HG03045 (cell line): Measurements from ENCODE around the gene NFKBIL1.

Experiments used
- ATAC-seq: cut with Tn5 transposase; IDR thresholded peaks from one replicate; pipeline ENCODE4 v1.9.1; 2021; ENCODE audit warnings: mild to moderate bottlenecking, moderate library complexity; ENCODE audit not compliant: unreplicated experiment

NFKBIL1 gene

GRCh38 chr6:31559606-31559957 lies 12.2 kb downstream of the NFKBIL1 start:
- no peak for ATAC-seq

- ATAC-seq, result peak; percentile 61
Measured at GRCh38 chr6:31559958-31560696, 12.7 kb downstream of the NFKBIL1 start.

GRCh38 chr6:31560697-31561058 lies 13.3 kb downstream of the NFKBIL1 start:
- ATAC-seq, result no peak

GRCh38 chr6:31567531-31568370 lies 20.3 kb downstream of the NFKBIL1 start:
- no peak for ATAC-seq

- ATAC-seq, result peak; percentile 56
Measured at GRCh38 chr6:31568537-31568961, 21.1 kb downstream of the NFKBIL1 start.

- no peak for ATAC-seq
Measured at GRCh38 chr6:31569861-31570536, 22.6 kb downstream of the NFKBIL1 start.

GRCh38 chr6:31572041-31572911 lies 24.9 kb downstream of the NFKBIL1 start, which contains the start of gene LTA:
LTA (plus strand) TSS chr6:31572289; CDS start chr6:31572743, 454 bp downstream.
- no peak for ATAC-seq

- no peak for ATAC-seq
Measured at GRCh38 chr6:31573239-31574105, 26.1 kb downstream of the NFKBIL1 start.

GRCh38 chr6:31574106-31575061 lies 27.0 kb downstream of the NFKBIL1 start:
- ATAC-seq, result no peak

GRCh38 chr6:31575335-31575901 lies 28.0 kb downstream of the NFKBIL1 start, which contains the start of gene TNF:
TNF (plus strand) TSS chr6:31575565; CDS start chr6:31575742, 177 bp downstream.
- no peak for ATAC-seq

- ATAC-seq, result no peak
Measured at GRCh38 chr6:31575952-31576685, 28.7 kb downstream of the NFKBIL1 start.

- no peak for ATAC-seq
Measured at GRCh38 chr6:31576897-31577578, 29.6 kb downstream of the NFKBIL1 start.

- no peak for ATAC-seq
Measured at GRCh38 chr6:31577579-31577966, 30.2 kb downstream of the NFKBIL1 start.

- no peak for ATAC-seq
Measured at GRCh38 chr6:31578184-31579118, 31.0 kb downstream of the NFKBIL1 start.

GRCh38 chr6:31579119-31579505 lies 31.7 kb downstream of the NFKBIL1 start:
- no peak for ATAC-seq
